Mucosa of stomach (tissue), 1 donor: ENCODE measurements around the gene YLPM1.

Experiments
- H3K27me3 ChIP-seq: one replicate; pipeline ENCODE4 v1.7.0; 2013; ENCODE audit warnings: mild to moderate bottlenecking, low read length; ENCODE audit not compliant: control insufficient read depth, insufficient read depth
- H3K36me3 ChIP-seq: one replicate; pipeline ENCODE4 v1.7.0; 2013; ENCODE audit warnings: low read length; ENCODE audit not compliant: control insufficient read depth, insufficient read depth
- H3K4me1 ChIP-seq: one replicate; pipeline ENCODE4 v1.7.0; 2013; ENCODE audit warnings: mild to moderate bottlenecking, low read length; ENCODE audit not compliant: control insufficient read depth, insufficient read depth
- H3K4me3 ChIP-seq: one replicate; pipeline ENCODE4 v1.7.0; 2013; ENCODE audit warnings: low read length
- H3K9ac ChIP-seq: one replicate; pipeline ENCODE4 v1.7.0; 2013; ENCODE audit warnings: mild to moderate bottlenecking, low read length, moderate library complexity
- H3K9me3 ChIP-seq: one replicate; pipeline ENCODE4 v1.7.0; 2013; ENCODE audit warnings: mild to moderate bottlenecking, low read length, moderate library complexity; ENCODE audit not compliant: control insufficient read depth
- donor health status: Pancreatic carcinoma.

YLPM1 gene, protein sequence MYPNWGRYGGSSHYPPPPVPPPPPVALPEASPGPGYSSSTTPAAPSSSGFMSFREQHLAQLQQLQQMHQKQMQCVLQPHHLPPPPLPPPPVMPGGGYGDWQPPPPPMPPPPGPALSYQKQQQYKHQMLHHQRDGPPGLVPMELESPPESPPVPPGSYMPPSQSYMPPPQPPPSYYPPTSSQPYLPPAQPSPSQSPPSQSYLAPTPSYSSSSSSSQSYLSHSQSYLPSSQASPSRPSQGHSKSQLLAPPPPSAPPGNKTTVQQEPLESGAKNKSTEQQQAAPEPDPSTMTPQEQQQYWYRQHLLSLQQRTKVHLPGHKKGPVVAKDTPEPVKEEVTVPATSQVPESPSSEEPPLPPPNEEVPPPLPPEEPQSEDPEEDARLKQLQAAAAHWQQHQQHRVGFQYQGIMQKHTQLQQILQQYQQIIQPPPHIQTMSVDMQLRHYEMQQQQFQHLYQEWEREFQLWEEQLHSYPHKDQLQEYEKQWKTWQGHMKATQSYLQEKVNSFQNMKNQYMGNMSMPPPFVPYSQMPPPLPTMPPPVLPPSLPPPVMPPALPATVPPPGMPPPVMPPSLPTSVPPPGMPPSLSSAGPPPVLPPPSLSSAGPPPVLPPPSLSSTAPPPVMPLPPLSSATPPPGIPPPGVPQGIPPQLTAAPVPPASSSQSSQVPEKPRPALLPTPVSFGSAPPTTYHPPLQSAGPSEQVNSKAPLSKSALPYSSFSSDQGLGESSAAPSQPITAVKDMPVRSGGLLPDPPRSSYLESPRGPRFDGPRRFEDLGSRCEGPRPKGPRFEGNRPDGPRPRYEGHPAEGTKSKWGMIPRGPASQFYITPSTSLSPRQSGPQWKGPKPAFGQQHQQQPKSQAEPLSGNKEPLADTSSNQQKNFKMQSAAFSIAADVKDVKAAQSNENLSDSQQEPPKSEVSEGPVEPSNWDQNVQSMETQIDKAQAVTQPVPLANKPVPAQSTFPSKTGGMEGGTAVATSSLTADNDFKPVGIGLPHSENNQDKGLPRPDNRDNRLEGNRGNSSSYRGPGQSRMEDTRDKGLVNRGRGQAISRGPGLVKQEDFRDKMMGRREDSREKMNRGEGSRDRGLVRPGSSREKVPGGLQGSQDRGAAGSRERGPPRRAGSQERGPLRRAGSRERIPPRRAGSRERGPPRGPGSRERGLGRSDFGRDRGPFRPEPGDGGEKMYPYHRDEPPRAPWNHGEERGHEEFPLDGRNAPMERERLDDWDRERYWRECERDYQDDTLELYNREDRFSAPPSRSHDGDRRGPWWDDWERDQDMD (N-terminal part only)

DNA sequence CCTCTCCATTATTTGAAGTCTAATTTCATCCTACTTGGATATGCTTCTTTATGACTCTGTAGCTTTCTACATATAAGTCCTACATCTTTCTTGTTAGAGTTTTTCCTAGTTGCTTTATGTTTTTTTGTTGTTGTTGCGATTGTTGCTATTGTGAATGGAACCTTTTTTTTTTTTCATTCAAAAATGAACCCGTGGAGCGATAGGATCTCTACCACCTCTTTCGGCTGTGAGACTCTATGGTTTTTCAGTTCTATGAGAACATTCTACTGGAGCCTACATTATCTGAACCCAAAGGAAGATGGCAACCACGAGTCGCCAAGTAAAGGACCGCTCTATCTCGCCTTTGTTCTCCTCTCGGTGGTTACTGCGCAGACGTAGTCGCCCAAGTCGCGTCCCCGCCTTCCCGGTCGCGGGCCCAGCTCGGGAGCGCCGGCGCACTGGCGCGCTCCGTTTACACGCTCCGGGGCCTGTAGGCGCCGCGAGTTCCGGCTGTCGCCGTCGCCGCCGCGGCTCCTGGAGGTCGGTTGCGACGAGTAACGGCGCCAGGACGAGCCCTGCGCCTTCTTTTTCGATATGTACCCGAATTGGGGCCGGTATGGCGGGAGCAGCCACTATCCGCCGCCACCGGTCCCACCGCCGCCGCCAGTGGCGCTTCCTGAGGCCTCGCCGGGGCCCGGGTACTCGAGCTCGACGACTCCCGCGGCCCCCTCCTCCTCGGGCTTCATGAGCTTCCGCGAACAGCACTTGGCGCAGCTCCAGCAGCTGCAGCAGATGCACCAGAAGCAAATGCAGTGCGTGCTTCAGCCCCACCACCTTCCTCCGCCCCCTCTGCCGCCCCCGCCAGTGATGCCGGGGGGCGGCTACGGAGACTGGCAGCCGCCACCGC lies at the start of gene YLPM1:
Gene YLPM1 (plus strand): TSS at position 400 of the 886 bp plus-strand sequence. CDS start 174 bp downstream, at position 574.
- no peaks in the 10 kb centered on the region for H3K36me3 ChIP-seq
- H3K4me1 ChIP-seq: no peaks in the 10 kb centered on the region
- H3K4me3 ChIP-seq: peak within 1 kb of the TSS; percentile 98
- H3K27me3 ChIP-seq: no peaks in the 10 kb centered on the region
- H3K9me3 ChIP-seq: no peaks in the 10 kb centered on the region
- peak within 1 kb of the TSS; percentile 95 for H3K9ac ChIP-seq

DNA sequence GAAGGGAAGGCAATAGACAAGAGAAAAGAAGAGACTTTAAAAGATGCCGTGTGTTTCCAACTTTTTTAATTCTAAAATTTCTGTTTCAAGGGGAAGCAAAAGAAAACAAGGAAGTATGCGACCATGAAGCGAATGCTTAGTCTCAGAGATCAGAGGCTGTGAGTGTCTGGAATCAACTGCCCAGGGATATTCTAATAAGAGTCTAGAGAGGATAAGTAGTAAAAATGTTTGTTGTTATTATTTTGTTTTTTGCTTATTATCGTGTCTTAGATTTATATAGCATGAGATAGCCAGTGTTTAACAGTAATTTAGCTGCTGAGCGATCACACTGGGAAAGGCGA lies 49.8 kb upstream of the YLPM1 start:
- Histone ChIP-seq H3K9ac (peak overlapping the region; percentile 86), H3K4me1 (peaks cover 7% of the 10 kb centered on the region), H3K9me3 (no peaks in the 10 kb centered on the region), H3K36me3 (no peaks in the 10 kb centered on the region), H3K4me3 (peak overlapping the region; percentile 68), H3K27me3 (no peaks in the 10 kb centered on the region)

DNA sequence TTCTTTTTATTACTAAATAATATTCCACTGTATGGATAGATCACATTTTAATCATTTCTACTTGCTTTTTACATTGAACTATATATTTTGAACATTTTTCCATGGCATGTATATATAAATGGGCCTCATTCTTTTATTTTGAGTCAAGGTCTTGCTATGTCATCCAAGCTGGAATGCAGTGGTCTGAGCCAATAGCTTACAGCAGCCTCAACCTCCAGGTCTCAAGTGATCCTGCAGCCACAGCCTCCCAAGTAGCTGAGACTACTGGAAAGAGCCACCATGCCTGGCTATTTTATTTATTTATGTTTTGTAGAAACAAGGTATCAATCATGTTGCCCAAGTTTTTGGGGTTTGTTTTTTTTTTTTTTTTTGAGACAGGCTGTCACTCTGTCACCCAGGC lies 42.6 kb upstream of the YLPM1 start:
- no peaks in the 10 kb centered on the region for H3K4me1 ChIP-seq
- no peaks in the 10 kb centered on the region for H3K36me3 ChIP-seq

DNA sequence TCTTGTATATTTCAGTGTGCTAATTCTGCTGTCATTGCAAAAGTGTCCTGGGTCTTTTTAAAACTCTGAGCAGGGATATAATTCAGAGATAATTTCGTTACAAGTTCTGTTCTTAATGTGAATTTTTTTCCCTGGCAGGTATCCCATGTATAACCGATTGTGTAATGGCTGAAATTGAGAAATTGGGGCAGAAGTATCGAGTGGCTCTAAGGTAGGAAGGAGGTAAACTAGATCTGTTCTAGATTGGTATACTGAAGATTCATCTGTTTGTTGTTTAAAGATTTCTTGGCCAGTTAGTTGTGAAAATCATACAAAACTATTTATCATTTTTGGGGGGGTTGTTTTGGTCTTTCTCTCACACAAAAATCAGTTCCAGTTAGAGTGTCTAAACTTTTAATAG lies 40.0 kb upstream of the YLPM1 start:
- Histone ChIP-seq H3K27me3 (no peaks in the 10 kb centered on the region), H3K4me3 (no peak overlapping the region), H3K36me3 (no peaks in the 10 kb centered on the region), H3K4me1 (no peaks in the 10 kb centered on the region), H3K9ac (no peak overlapping the region), H3K9me3 (no peaks in the 10 kb centered on the region)

More for the DNA sequence above, 42.6 kb upstream of the YLPM1 start:
- no peaks in the 10 kb centered on the region for H3K27me3 ChIP-seq
- no peak overlapping the region for H3K9ac ChIP-seq
- H3K4me3 ChIP-seq: no peak overlapping the region
- no peaks in the 10 kb centered on the region for H3K9me3 ChIP-seq

DNA sequence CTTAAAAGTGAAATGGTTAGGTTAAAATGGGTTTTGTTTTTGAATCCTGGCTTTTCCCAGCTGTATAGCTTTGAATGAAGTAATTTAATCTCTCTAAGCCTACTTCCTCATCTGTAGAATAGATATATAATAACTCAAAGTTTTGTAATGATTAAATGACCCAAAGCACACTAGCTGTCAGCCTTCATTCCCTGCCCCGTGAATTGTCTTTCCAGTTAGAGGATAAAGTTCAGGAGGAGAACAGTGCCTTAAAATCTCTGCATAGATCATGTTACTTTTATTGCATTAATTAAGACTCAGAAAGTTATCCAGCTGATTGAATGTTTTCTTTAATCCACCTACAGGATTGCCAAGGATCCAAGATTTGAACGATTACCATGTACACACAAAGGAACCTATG lies 30.7 kb upstream of the YLPM1 start:
- Histone ChIP-seq H3K4me3 (no peak overlapping the region), H3K36me3 (no peaks in the 10 kb centered on the region), H3K4me1 (no peaks in the 10 kb centered on the region), H3K27me3 (no peaks in the 10 kb centered on the region), H3K9ac (no peak overlapping the region), H3K9me3 (no peaks in the 10 kb centered on the region)

DNA sequence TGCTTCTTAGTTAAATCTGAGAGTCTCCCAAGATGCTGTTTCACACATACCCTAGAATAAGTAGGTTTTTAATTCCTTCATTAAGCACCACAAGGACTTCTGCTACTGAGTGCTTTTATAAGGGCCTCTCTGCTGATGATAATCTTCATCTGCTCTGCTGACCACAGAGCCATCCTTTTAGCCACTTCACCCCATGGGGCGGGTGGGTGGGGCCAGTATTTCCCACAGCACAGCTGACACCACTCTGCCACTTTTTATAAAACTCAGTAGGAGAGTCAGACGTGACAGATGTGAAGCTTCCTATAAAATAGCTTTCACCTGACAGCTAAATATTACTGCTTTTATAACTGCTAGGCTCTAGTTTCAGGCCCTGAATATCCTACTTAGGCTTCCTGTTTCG lies 29.9 kb upstream of the YLPM1 start:
- Histone ChIP-seq H3K4me3 (no peak overlapping the region), H3K27me3 (no peaks in the 10 kb centered on the region), H3K9me3 (no peaks in the 10 kb centered on the region), H3K4me1 (no peaks in the 10 kb centered on the region), H3K36me3 (no peaks in the 10 kb centered on the region), H3K9ac (no peak overlapping the region)

DNA sequence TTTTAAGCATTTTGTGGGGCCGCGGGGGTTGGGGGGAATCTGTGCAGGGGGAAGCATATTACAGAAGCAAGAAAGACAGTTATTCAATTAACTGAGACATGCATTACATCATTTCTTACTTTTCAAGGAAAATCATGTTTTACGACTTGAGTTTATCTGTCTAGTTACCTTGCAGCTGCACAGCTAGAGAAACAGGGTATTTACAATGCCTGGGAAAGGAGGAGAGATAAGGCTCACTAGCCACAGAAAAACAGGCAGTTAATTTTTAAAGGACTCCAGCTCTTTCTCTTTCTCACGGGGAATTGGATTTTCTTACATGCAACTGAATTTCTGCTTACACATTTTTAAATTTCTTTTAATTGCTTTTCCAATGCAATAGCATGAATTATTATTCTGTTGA lies 28.0 kb upstream of the YLPM1 start:
- Histone ChIP-seq H3K27me3 (no peaks in the 10 kb centered on the region), H3K4me3 (no peak overlapping the region), H3K9me3 (no peaks in the 10 kb centered on the region), H3K9ac (no peak overlapping the region), H3K4me1 (no peaks in the 10 kb centered on the region), H3K36me3 (no peaks in the 10 kb centered on the region)

DNA sequence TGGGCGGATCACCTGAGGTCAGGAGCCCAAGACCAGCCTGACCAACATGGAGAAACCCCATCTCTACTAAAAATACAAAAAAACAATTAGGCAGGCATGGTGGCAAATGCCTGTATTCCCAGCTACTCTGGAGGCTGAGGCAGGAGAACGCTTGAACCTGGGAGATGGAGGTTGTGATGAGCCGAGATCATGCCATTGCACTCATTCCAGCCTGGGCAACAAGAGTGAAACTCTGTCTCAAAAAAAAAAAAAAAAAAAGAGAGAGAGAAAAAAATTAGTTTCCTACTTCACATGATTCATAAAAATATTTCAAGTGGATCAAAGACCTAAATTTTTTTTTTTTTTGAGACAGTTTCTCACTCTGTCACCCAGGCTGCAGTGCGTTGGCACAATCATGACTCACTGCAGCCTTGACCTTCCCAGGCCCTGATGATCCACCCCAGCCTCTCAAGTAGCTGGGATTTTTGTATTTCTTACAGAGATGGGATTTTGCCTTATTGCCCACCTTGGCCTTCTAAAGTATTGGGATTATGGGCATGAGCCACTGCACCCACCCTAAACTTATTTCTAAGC lies 25.3 kb upstream of the YLPM1 start:
- Histone ChIP-seq H3K9me3 (no peaks in the 10 kb centered on the region), H3K9ac (no peak overlapping the region), H3K4me1 (no peaks in the 10 kb centered on the region), H3K27me3 (no peaks in the 10 kb centered on the region), H3K4me3 (no peak overlapping the region), H3K36me3 (no peaks in the 10 kb centered on the region)

DNA sequence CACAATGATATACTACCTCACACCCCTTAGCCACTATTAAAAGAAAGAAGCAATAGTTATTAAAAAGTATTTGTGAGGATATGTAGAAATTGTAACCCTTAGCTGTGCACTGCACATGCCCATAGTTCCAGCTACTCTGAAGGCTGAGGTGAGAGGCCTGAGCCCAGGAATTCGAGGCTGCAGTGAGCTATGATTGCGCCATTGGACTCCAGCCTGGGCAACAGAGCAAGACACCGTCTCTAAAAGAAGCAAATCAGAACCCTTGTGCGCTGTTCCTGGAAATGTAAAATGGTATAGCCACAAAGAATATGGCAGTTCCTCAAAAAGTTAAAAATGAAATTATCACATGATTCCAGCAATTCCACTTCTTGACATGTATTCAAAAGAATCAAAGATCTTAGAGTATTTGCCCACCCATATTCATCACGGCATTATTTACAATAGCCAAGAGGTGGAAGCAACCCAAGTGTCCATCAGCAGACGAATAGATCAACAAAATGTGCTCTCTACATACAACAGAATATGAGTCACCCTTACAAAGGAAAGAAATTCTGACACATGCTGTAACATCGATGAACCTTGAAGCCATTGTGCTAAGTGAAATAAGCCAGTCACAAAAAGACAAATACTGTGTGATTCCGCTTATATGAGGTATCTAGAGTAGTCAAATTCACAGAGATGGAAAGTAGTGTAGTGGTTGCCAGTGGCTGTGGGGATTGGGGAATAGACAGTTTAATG lies 23.7 kb upstream of the YLPM1 start:
- Histone ChIP-seq H3K9me3 (no peaks in the 10 kb centered on the region), H3K27me3 (no peaks in the 10 kb centered on the region), H3K36me3 (no peaks in the 10 kb centered on the region), H3K4me3 (no peak overlapping the region), H3K9ac (no peak overlapping the region), H3K4me1 (no peaks in the 10 kb centered on the region)

DNA sequence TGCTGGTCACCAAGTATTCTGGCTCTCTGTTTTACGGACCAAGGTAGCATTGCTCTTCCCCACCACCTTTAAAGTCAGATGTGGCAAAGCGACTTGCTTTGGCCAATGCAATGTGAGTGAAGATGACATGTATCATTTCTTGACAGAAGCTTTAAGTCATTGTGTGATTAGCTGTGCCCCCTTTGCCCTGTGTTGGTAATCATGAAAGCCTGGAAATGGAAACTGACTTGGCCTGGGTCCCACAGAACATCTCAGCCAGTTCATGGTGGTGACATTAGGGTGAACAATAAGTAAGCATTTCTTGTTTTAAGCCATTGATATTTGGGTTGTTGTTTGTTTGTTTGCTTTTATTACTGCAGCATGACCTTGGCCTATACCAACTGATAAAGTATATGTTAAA lies 15.9 kb upstream of the YLPM1 start:
- Histone ChIP-seq H3K4me3 (no peak overlapping the region), H3K36me3 (no peaks in the 10 kb centered on the region), H3K9ac (no peak overlapping the region), H3K9me3 (no peaks in the 10 kb centered on the region), H3K27me3 (no peaks in the 10 kb centered on the region), H3K4me1 (no peaks in the 10 kb centered on the region)
